Type B pancreatic cell (in vitro differentiated cells): ENCODE results near the gene SEMA4A. TPM values are rescaled to one million over a fixed set of nuclear protein-coding genes. Genes with fewer than 3 reads are reported as not detected.
"Not testable (repeated sequence)": the region's sequence is repeated elsewhere in the genome, so short reads cannot be mapped to it uniquely, and the experiment has no call there.

Experiments
- DNase-seq: peaks from one replicate; pipeline ENCODE4 v3.0.0; 2021; ENCODE audit warnings: mixed read lengths; ENCODE audit not compliant: unreplicated experiment; ENCODE audit errors: extremely low spot score
- H3K27ac Mint-ChIP-seq: 2 replicates; pipeline ENCODE4 v1.8.0; 2021; ENCODE audit warnings: mild to moderate bottlenecking, mixed read lengths
- H3K27me3 Mint-ChIP-seq: 2 replicates; pipeline ENCODE4 v1.8.0; 2021; ENCODE audit warnings: mixed read lengths
- H3K36me3 Mint-ChIP-seq: 2 replicates; pipeline ENCODE4 v1.8.0; 2021; ENCODE audit warnings: mixed read lengths
- H3K4me1 Mint-ChIP-seq: one replicate; pipeline ENCODE4 v1.8.0; 2021; ENCODE audit warnings: mixed read lengths; ENCODE audit not compliant: unreplicated experiment
- H3K4me3 Mint-ChIP-seq: 2 replicates; pipeline ENCODE4 v1.8.0; 2021; ENCODE audit warnings: mild to moderate bottlenecking, mixed read lengths
- H3K9me3 Mint-ChIP-seq: 2 replicates; pipeline ENCODE4 v1.8.0; 2021; ENCODE audit warnings: mixed read lengths
- total RNA-seq: library from RNA; stranded (reverse); gene quantifications from 2 replicates; pipeline ENCODE4 v1.2.1, GENCODE V29; 2021; ENCODE audit warnings: low replicate concordance
- TF ChIP-seq, protein P1 (sequence below): fragments of 200-600 bp; sonication (generic); conservative IDR thresholded peaks from 2 replicates; pipeline ENCODE4 v1.5.0; 2021; ENCODE audit warnings: antibody characterized with exemption, mild to moderate bottlenecking

The SEMA4A gene
- total RNA-seq, 1 donor from 2014 or later: 7.1 TPM

DNA sequence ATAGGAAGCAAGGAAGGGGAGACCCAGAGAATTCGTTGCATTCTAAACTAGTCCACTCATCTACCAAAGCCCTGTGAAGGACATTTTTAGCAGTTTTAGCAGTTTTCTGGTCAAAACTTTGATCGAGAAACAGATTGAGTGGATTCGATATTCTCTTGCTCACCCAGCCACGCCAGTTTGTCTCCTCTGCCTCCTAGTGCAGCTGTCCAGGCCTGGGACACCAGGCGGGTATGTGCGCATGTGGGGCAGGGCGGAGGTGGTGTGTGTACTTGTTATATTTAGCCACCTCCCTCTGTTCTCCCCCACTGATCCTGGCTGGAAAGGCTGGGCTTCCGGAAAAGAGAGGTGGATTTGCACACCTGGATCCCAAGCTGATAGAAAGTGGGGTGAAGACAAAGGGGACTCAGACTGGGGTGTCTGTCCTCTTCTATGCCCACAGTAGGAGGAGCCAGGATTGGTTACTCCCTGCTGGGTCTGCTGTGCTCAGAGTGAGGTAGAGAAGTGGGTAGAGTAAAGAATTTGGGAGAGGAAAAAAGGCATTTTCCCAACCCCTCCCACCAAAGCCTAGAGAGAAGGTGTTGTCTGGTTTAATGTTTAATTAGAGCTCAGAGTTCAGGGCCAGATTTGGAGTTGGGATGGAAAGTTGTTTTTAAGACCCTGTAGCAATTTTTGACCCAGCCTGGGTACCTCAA is 35.1 kb upstream of the SEMA4A start:
- TF ChIP-seq, protein P1, sequence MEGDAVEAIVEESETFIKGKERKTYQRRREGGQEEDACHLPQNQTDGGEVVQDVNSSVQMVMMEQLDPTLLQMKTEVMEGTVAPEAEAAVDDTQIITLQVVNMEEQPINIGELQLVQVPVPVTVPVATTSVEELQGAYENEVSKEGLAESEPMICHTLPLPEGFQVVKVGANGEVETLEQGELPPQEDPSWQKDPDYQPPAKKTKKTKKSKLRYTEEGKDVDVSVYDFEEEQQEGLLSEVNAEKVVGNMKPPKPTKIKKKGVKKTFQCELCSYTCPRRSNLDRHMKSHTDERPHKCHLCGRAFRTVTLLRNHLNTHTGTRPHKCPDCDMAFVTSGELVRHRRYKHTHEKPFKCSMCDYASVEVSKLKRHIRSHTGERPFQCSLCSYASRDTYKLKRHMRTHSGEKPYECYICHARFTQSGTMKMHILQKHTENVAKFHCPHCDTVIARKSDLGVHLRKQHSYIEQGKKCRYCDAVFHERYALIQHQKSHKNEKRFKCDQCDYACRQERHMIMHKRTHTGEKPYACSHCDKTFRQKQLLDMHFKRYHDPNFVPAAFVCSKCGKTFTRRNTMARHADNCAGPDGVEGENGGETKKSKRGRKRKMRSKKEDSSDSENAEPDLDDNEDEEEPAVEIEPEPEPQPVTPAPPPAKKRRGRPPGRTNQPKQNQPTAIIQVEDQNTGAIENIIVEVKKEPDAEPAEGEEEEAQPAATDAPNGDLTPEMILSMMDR: no peak
- Mint-ChIP-seq H3K9me3 (no peaks in the 10 kb centered on the region), H3K27ac (peak overlapping the region; percentile 100), H3K4me3 (peak overlapping the region; percentile 87), H3K27me3 (no peaks in the 10 kb centered on the region), H3K4me1 (peaks cover 34% of the 10 kb centered on the region), H3K36me3 (peaks cover 6% of the 10 kb centered on the region)
- no peak for DNase-seq

DNA sequence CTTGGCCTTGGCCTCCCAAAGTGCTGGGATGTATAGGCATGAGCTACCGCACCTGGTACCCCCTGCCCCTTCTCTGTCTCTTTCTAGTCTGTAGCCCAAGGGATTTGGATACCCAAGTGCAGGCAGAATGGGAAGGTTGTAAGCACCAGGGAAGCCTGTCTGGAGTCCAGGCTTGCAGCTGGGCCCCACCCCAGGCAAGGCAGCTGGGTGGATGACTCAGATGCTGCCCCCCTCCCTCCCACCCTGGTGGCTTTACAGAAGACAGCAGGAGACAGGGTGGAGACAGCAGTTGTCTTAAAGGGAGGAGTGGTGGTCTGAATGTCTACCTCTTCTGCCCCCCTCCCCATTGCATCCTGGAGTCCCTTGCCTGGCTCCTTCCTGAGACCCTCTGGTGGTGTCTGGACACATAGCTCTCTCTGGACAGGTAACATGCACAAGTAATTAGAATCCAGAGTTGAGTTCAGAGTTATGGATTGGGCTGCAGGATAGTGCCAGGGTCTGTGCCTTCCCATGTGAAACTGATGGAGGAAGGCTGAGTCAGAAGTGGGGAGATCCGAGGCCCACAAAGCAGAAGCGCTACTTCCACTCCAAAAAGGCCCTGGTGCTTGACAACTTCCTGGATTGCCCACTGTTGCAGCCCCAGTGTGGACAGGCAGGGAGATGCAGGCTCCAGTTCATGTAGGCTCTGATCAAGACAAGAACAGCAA is 33.7 kb upstream of the SEMA4A start:
- H3K4me3 Mint-ChIP-seq: peak overlapping the region; percentile 65
- DNase-seq: no peak
- TF ChIP-seq, protein P1: no peak
- no peaks in the 10 kb centered on the region for H3K9me3 Mint-ChIP-seq
- no peaks in the 10 kb centered on the region for H3K27me3 Mint-ChIP-seq
- H3K27ac Mint-ChIP-seq: peak overlapping the region; percentile 100
- H3K4me1 Mint-ChIP-seq: peaks cover 30% of the 10 kb centered on the region
- H3K36me3 Mint-ChIP-seq: peaks cover 6% of the 10 kb centered on the region

DNA sequence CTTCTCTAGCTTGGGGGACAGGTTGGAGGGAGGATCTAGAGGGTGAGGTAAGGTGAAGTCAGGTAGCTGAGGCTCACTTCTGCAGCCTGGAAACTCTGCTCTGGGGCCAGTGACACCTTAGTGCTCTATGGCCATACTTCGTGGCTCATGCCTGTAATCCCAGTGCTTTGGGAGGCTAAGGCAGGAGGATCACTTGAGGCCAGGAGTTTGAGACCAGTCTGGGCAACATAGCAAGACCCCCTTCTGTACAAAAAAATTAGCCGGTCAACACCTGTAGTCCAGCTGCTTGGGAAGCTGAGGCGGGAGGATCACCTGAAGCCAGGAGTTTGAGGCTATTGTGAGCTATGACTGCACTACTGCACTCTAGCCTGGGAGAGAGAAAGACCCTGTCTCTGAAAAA is 33.1 kb upstream of the SEMA4A start:
- TF ChIP-seq, protein P1: no peak
- Mint-ChIP-seq H3K4me3 (peak overlapping the region; percentile 65), H3K9me3 (no peaks in the 10 kb centered on the region), H3K36me3 (peaks cover 6% of the 10 kb centered on the region), H3K27me3 (no peaks in the 10 kb centered on the region), H3K4me1 (peaks cover 37% of the 10 kb centered on the region), H3K27ac (peak overlapping the region; percentile 100)
- no peak for DNase-seq

DNA sequence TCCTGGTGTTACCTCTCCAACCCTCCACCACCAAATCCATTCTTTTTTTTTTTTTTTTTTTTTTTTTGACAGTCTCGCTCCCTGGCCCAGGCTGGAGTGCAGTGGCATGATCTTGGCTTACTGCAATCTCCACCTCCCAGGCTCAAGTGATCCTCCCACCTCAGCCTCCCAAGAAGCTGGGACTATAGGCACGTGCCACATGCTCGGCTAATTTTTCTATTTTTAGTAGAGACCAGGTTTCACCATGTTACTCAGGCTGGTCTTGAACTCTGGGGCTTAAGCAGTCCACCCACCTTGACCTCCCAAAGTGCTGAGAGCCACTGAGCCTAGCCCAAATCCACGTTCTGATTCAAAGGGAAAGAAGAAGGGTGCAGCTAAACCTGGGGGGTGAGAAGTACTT is 32.4 kb upstream of the SEMA4A start:
- not testable (repeated sequence) for DNase-seq, H3K36me3 Mint-ChIP-seq, H3K27me3 Mint-ChIP-seq, H3K9me3 Mint-ChIP-seq
- Mint-ChIP-seq H3K4me3 (peak overlapping the region; percentile 28), H3K27ac (peak overlapping the region; percentile 100), H3K4me1 (peaks cover 37% of the 10 kb centered on the region)

DNA sequence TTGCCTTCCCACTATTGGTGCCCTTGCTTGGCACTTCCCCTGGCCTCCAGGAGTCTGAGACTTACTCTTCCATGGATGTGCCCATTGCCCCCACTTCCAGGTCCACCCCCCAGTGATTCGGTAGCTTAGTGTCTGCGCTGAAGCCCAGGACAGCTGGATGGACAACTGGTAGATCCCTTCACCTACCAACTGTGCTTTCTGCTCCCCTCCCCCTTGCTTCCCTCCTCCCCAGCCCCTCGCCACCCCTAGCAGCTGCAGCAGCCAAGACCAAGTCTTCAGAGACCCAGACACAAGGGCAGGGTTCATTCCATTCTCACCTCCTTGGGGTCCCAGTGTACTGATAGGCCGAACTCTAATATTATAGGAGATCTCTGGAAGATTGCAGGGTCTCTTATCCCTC is 31.9 kb upstream of the SEMA4A start:
- TF ChIP-seq, protein P1: no peak

DNA sequence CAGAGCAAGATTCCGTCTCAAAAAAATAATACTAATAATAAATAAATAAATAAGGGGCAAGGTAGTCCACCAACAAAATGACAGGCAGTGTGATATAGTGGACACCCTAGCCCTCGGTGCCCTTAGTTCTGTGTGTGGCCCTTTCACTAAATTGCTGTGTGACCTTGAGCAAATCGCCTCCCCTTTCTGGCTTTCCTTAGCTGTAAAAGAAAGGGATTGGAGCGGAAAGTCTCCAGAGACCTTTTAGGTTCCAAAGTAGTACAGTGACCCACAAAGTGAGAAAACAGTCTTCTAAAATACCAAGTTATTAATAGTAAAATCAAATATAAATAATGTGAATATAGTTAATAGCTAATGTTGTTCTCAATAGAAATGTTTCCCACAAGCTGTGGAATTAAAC is 31.3 kb upstream of the SEMA4A start:
- no peak for DNase-seq
- Mint-ChIP-seq H3K27me3 (no peaks in the 10 kb centered on the region), H3K4me3 (peak overlapping the region; percentile 86), H3K9me3 (no peaks in the 10 kb centered on the region), H3K4me1 (peaks cover 43% of the 10 kb centered on the region), H3K36me3 (peaks cover 6% of the 10 kb centered on the region), H3K27ac (peak overlapping the region; percentile 100)
- TF ChIP-seq, protein P1: no peak

More for the DNA sequence above, 31.9 kb upstream of the SEMA4A start:
- H3K36me3 Mint-ChIP-seq: peaks cover 6% of the 10 kb centered on the region
- H3K4me3 Mint-ChIP-seq: peak overlapping the region; percentile 28
- H3K4me1 Mint-ChIP-seq: peaks cover 42% of the 10 kb centered on the region
- DNase-seq: no peak
- H3K9me3 Mint-ChIP-seq: no peaks in the 10 kb centered on the region
- peak overlapping the region; percentile 100 for H3K27ac Mint-ChIP-seq
- H3K27me3 Mint-ChIP-seq: no peaks in the 10 kb centered on the region
